Measurements from ENCODE around the gene TRAF3. TPM values are rescaled to one million over a fixed set of nuclear protein-coding genes. Genes with fewer than 3 reads are reported as not detected.

The TRAF3 gene
- total RNA-seq, 1 donor from 2014 or later, result 25.9 TPM

DNA sequence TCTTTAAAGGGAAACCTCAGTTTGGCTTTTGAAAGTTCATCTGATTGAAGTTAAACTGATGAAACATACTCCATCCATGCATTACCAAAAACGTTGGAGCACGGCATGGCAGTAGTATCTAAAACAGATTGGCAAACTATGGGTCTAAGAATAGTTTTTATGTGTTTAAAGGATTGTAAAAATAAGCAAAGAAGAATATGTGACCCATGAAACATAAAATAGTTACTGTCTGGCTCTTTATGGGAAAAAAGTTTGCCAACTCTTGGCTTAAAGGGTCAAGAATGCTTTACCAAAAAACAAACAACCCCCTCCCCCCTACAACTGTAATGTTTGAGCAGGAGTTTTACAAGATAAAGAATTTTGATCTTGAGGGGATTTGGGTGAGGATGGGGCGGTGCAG is 32.6 kb downstream of the TRAF3 start:
- H3K4me1 ChIP-seq (ENCODE audit: insufficient read depth, low read length), result peaks cover 13% of the 10 kb centered on the region

DNA sequence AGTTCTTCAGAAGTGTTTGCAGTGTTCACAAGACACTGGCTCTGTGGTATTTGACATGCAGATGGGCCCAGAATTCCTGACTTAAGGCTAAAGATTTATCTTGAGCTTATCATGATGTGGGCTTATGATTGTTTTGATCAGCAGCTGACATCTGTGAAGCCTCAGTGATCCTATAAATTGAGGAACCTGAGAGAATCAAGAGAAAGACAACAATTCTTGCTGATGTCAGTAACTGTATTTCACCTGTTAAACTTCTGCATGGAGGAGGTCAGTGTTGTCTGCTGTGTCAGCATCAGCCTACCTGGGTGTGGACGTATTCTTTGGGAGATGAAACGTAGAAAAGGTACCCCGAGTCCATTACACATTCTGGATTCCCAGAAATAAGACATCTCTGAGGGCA is 33.3 kb downstream of the TRAF3 start:
- Mint-ChIP-seq H3K27ac (ENCODE audit: unreplicated experiment) (no peak overlapping the region), H3K36me3 (ENCODE audit: low read depth, unreplicated experiment) (peaks cover 8% of the 10 kb centered on the region), H3K9me3 (ENCODE audit: unreplicated experiment) (peaks cover 2% of the 10 kb centered on the region), H3K4me1 (ENCODE audit: low read depth, unreplicated experiment) (peaks cover 20% of the 10 kb centered on the region), H3K4me3 (ENCODE audit: unreplicated experiment) (no peak overlapping the region), H3K27me3 (ENCODE audit: low read depth, unreplicated experiment) (no peaks in the 10 kb centered on the region)
- DNase-seq (ENCODE audit: low read depth) (no peak), FAIRE-seq (no peak)
- Histone ChIP-seq H3K4me1 (ENCODE audit: insufficient read depth, low read length) (peaks cover 7% of the 10 kb centered on the region), H3K79me2 (ENCODE audit: insufficient read depth, low read length) (peaks cover 68% of the 10 kb centered on the region), H4K20me1 (ENCODE audit: insufficient read depth, low read length) (peaks cover 81% of the 10 kb centered on the region), H3K27ac (ENCODE audit: low read depth, low read length) (no peak overlapping the region), H2AFZ (ENCODE audit: low read depth, low read length) (no peak overlapping the region), H3K9ac (ENCODE audit: low read length) (no peak overlapping the region), H3K4me2 (ENCODE audit: low read length) (no peak overlapping the region), H3K9me3 (ENCODE audit: insufficient read depth, low read depth, low read length) (no peaks in the 10 kb centered on the region), H3K27me3 (ENCODE audit: insufficient read depth, low read length) (no peaks in the 10 kb centered on the region), H3K36me3 (ENCODE audit: insufficient read depth, low read length) (no peaks in the 10 kb centered on the region), H3K4me3 (ENCODE audit: insufficient read depth, low read depth, low read length) (no peak overlapping the region)
- no peak for TF ChIP-seq EZH2 (IDR thresholded peaks at IDR 0.05; ENCODE audit: insufficient read depth, low read length)
- TF ChIP-seq, protein P1, sequence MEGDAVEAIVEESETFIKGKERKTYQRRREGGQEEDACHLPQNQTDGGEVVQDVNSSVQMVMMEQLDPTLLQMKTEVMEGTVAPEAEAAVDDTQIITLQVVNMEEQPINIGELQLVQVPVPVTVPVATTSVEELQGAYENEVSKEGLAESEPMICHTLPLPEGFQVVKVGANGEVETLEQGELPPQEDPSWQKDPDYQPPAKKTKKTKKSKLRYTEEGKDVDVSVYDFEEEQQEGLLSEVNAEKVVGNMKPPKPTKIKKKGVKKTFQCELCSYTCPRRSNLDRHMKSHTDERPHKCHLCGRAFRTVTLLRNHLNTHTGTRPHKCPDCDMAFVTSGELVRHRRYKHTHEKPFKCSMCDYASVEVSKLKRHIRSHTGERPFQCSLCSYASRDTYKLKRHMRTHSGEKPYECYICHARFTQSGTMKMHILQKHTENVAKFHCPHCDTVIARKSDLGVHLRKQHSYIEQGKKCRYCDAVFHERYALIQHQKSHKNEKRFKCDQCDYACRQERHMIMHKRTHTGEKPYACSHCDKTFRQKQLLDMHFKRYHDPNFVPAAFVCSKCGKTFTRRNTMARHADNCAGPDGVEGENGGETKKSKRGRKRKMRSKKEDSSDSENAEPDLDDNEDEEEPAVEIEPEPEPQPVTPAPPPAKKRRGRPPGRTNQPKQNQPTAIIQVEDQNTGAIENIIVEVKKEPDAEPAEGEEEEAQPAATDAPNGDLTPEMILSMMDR (IDR thresholded peaks at IDR 0.05; ENCODE audit: insufficient read depth, low read depth, low read length), result no peak

More for the DNA sequence above, 32.6 kb downstream of the TRAF3 start:
- TF ChIP-seq, protein P1 (IDR thresholded peaks at IDR 0.05; ENCODE audit: insufficient read depth, low read depth, low read length), result no peak
- no peak for TF ChIP-seq EZH2 (IDR thresholded peaks at IDR 0.05; ENCODE audit: insufficient read depth, low read length)
- H3K27ac Mint-ChIP-seq (ENCODE audit: unreplicated experiment), result no peak overlapping the region
- no peak overlapping the region for H3K4me2 ChIP-seq (ENCODE audit: low read length)
- H3K36me3 ChIP-seq (ENCODE audit: insufficient read depth, low read length), result no peaks in the 10 kb centered on the region
- H3K79me2 ChIP-seq (ENCODE audit: insufficient read depth, low read length), result peaks cover 61% of the 10 kb centered on the region
- no peak overlapping the region for H3K27ac ChIP-seq (ENCODE audit: low read depth, low read length)
- FAIRE-seq, result no peak
- H3K9me3 Mint-ChIP-seq (ENCODE audit: unreplicated experiment), result peaks cover 2% of the 10 kb centered on the region
- H3K4me3 Mint-ChIP-seq (ENCODE audit: unreplicated experiment), result no peak overlapping the region
- peaks cover 81% of the 10 kb centered on the region for H4K20me1 ChIP-seq (ENCODE audit: insufficient read depth, low read length)
- DNase-seq (ENCODE audit: low read depth), result no peak
- no peak overlapping the region for H3K4me3 ChIP-seq (ENCODE audit: insufficient read depth, low read depth, low read length)
- H3K9ac ChIP-seq (ENCODE audit: low read length), result no peak overlapping the region
- H3K4me1 Mint-ChIP-seq (ENCODE audit: low read depth, unreplicated experiment), result peaks cover 27% of the 10 kb centered on the region
- no peaks in the 10 kb centered on the region for H3K27me3 ChIP-seq (ENCODE audit: insufficient read depth, low read length)
- H3K27me3 Mint-ChIP-seq (ENCODE audit: low read depth, unreplicated experiment), result no peaks in the 10 kb centered on the region
- H2AFZ ChIP-seq (ENCODE audit: low read depth, low read length), result no peak overlapping the region
- peaks cover 8% of the 10 kb centered on the region for H3K36me3 Mint-ChIP-seq (ENCODE audit: low read depth, unreplicated experiment)
- no peaks in the 10 kb centered on the region for H3K9me3 ChIP-seq (ENCODE audit: insufficient read depth, low read depth, low read length)

DNA sequence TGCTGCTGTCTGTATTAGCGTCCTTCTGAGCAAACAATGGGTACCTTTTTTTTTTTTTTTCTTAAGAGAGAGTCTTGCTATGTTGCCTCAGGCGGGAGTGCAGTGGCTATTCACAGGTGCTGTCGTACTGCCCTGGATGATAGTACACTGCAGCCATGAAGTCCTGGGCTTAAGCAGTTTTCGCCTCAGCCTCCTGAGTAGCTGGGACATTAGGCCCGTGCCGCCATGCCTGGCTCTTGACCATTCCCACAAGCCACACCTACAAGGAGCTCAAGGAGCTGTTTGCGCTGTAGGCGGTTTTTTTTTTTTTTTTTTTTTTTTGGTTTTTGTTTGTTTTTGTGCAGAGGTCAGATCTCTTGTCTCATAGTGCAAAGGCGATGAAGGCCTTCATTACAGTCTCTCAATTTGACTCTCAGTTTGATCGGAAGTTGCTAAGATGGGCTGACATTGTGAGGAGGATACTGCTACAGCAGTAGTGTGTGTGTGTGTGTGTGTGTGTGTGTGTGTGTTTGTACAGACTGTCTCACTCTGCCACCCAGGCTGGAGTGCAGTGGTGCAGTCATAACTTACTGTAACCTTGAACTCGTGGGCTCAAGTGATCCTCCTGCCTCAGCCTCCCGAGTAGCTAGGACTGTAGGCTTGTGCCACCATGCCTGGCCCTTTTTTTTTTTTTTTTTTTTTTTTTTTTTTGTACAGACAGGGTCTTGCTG is 34.2 kb downstream of the TRAF3 start:
- Mint-ChIP-seq H3K4me1 (ENCODE audit: low read depth, unreplicated experiment) (peaks cover 13% of the 10 kb centered on the region), H3K27ac (ENCODE audit: unreplicated experiment) (no peak overlapping the region)
- H3K79me2 ChIP-seq (ENCODE audit: insufficient read depth, low read length), result peaks cover 72% of the 10 kb centered on the region

More for the DNA sequence above, 34.2 kb downstream of the TRAF3 start:
- H3K36me3 ChIP-seq (ENCODE audit: insufficient read depth, low read length), result no peaks in the 10 kb centered on the region
- DNase-seq (ENCODE audit: low read depth) (no peak), FAIRE-seq (no peak)
- no peak overlapping the region for H3K4me3 Mint-ChIP-seq (ENCODE audit: unreplicated experiment)
- peaks cover 2% of the 10 kb centered on the region for H3K9me3 Mint-ChIP-seq (ENCODE audit: unreplicated experiment)
- peaks cover 79% of the 10 kb centered on the region for H4K20me1 ChIP-seq (ENCODE audit: insufficient read depth, low read length)
- no peak overlapping the region for H3K4me3 ChIP-seq (ENCODE audit: insufficient read depth, low read depth, low read length)
- H3K9me3 ChIP-seq (ENCODE audit: insufficient read depth, low read depth, low read length), result no peaks in the 10 kb centered on the region
- peaks cover 8% of the 10 kb centered on the region for H3K36me3 Mint-ChIP-seq (ENCODE audit: low read depth, unreplicated experiment)
- no peaks in the 10 kb centered on the region for H3K27me3 Mint-ChIP-seq (ENCODE audit: low read depth, unreplicated experiment)
- no peak overlapping the region for H2AFZ ChIP-seq (ENCODE audit: low read depth, low read length)
- H3K27me3 ChIP-seq (ENCODE audit: insufficient read depth, low read length), result no peaks in the 10 kb centered on the region
- H3K4me2 ChIP-seq (ENCODE audit: low read length), result no peak overlapping the region
- H3K9ac ChIP-seq (ENCODE audit: low read length), result no peak overlapping the region
- TF ChIP-seq, protein P1 (IDR thresholded peaks at IDR 0.05; ENCODE audit: insufficient read depth, low read depth, low read length), result no peak
- no peak for TF ChIP-seq EZH2 (IDR thresholded peaks at IDR 0.05; ENCODE audit: insufficient read depth, low read length)
- H3K4me1 ChIP-seq (ENCODE audit: insufficient read depth, low read length), result peaks cover 6% of the 10 kb centered on the region
- no peak overlapping the region for H3K27ac ChIP-seq (ENCODE audit: low read depth, low read length)

All from astrocyte (in vitro differentiated cells and primary cell).